HepG2 (cell line): Measurements from ENCODE around the gene TSPAN9. TPM values are rescaled to one million over a fixed set of nuclear protein-coding genes. Genes with fewer than 3 reads are reported as not detected.
A peak's percentile ranks its signal among the peaks of the same experiment; 100 is the strongest.

Experiments
- ATF6 ChIP-seq: sonication (generic); formaldehyde crosslinking; conservative IDR thresholded peaks from 2 replicates; pipeline ENCODE4 v1.4.0; 2020; ENCODE audit warnings: missing genetic modification reagents
- E2F2 ChIP-seq: sonication (generic); formaldehyde crosslinking; IDR thresholded peaks from 2 replicates; pipeline ENCODE4 v1.4.0; 2020; ENCODE audit warnings: missing genetic modification reagents, borderline replicate concordance
- MYNN ChIP-seq: sonication (generic); formaldehyde crosslinking; IDR thresholded peaks from 2 replicates; pipeline ENCODE4 v1.4.0; 2020; ENCODE audit warnings: mild to moderate bottlenecking, low read depth, missing genetic modification reagents
- PAXIP1 ChIP-seq: sonication (generic); formaldehyde crosslinking; conservative IDR thresholded peaks from 2 replicates; pipeline ENCODE4 v1.4.0; 2020; ENCODE audit warnings: mild to moderate bottlenecking, missing genetic modification reagents, moderate library complexity
- PCBP2 ChIP-seq: fragments of 200-400 bp; formaldehyde crosslinking; optimal IDR thresholded peaks from 2 replicates; pipeline ENCODE3; 2018; ENCODE audit warnings: low read length, low read depth; ENCODE audit not compliant: poor library complexity, severe bottlenecking
- PLSCR1 ChIP-seq: sonication (generic); formaldehyde crosslinking; IDR thresholded peaks from 2 replicates; pipeline ENCODE4 v1.5.0; 2020; ENCODE audit warnings: missing genetic modification reagents, mild to moderate bottlenecking, borderline replicate concordance
- SAP130 ChIP-seq: IDR thresholded peaks from 2 replicates; pipeline ENCODE4 v1.6.1; 2016; ENCODE audit warnings: low read depth
- TFDP2 ChIP-seq: sonication (generic); formaldehyde crosslinking; IDR thresholded peaks from 2 replicates; pipeline ENCODE4 v1.4.0; 2020; ENCODE audit warnings: missing genetic modification reagents
- ZNF253 ChIP-seq: sonication (generic); formaldehyde crosslinking; IDR thresholded peaks from 2 replicates; pipeline ENCODE4 v1.8.0; 2022; ENCODE audit warnings: mild to moderate bottlenecking, missing genetic modification reagents, borderline replicate concordance
- ZNF501 ChIP-seq: sonication (generic); formaldehyde crosslinking; IDR thresholded peaks from 2 replicates; pipeline ENCODE4 v1.5.1; 2020; ENCODE audit warnings: mild to moderate bottlenecking, moderate library complexity, missing genetic modification reagents
- ZNF609 ChIP-seq: sonication (generic); formaldehyde crosslinking; IDR thresholded peaks from 2 replicates; pipeline ENCODE4 v1.4.0; 2020; ENCODE audit warnings: mild to moderate bottlenecking, missing genetic modification reagents, borderline replicate concordance
- polyA plus RNA-seq, 8 experiments: library from polyadenylated mRNA; depleted of rRNA in 3 of 8; stranded (reverse) in 7 of 8; unstranded in 1 of 8; fragments of >200 nt; fragmentation: Illumina TruSeq in 4 of 8; extraction: Trizol in 4 of 8; gene quantifications; 2 replicates each; pipeline versions ENCODE4 v1.2.1 to v1.2.3, GENCODE V29; 2011 to 2016; ENCODE audit warnings: low read depth in 4 of 8, missing spikeins in 1 of 8, mixed read lengths in 1 of 8; ENCODE audit not compliant: insufficient read depth in 1 of 8
- total RNA-seq, 5 experiments: library from RNA; depleted of rRNA; stranded (reverse); fragments of >200 nt; fragmentation: Illumina TruSeq; extraction: Trizol; gene quantifications; 2 replicates each; pipeline ENCODE4 v1.2.3, GENCODE V29; 2016; ENCODE audit warnings: low read depth in 1 of 5

TSPAN9 gene
- total and polyA plus RNA-seq, 2 of the 13 experiments (the other 11 are each of a cell fraction or from before 2014, with no cell fraction given) = 18.1 to 42.3 TPM

GRCh38 chr12:3085341-3086139 is 8.4 kb downstream of the TSPAN9 start (continued):
- TF ChIP-seq E2F2 (no peak), PCBP2 (no peak), TFDP2 (no peak), SAP130 (peak; percentile 76), ZNF501 (CRISPR knock-in tag) (no peak), ATF6 (CRISPR knock-in tag) (no peak), ZNF609 (CRISPR knock-in tag) (peak; percentile 40; the same call in 1 of the 2 replicates), PLSCR1 (CRISPR knock-in tag) (no peak), ZNF253 (no peak), MYNN (no peak), PAXIP1 (CRISPR knock-in tag) (peak; percentile 80)
